Upper lobe of left lung (tissue), 4 donors: Measurements from ENCODE around the gene CARM1.

Experiments used
- CTCF ChIP-seq, 6 experiments: fragments of 450-650 bp in 4 of 6; fragments of 200-600 bp in 2 of 6; sonication (generic) in 2 of 6; IDR thresholded peaks; one replicate each; pipeline ENCODE4 v1.5.1; 2016 to 2019; ENCODE audit warnings: antibody characterized with exemption in 6 of 6
- POLR2AphosphoS5 ChIP-seq, 2 donors: sonication (generic); formaldehyde crosslinking; IDR thresholded peaks; one replicate each; pipeline ENCODE4 v1.5.1; 2017; ENCODE audit warnings: antibody characterized with exemption in 2 of 2

- TF ChIP-seq CTCF (IDR thresholded peaks at IDR 0.05) (peak; percentile 86 to 99 (median 99)), POLR2AphosphoS5 (IDR thresholded peaks at IDR 0.05) (peak in 1 of 2 donors; percentile 56)
Observed at GRCh38 chr19:10870955-10871603, at the start of gene CARM1.
